Measurements from ENCODE around the gene SMAD7.
A peak's percentile ranks its signal among the peaks of the same experiment; 100 is the strongest.

The SMAD7 gene

GRCh38 chr18:48973731-48974130 lies 23.0 kb upstream of the SMAD7 start:
- no peak overlapping the region for H2AFZ ChIP-seq (ENCODE audit: low read depth, low read length)
- H4K8ac ChIP-seq (ENCODE audit: low read length), result no peak overlapping the region
- H3K4me3 ChIP-seq (ENCODE audit: insufficient read depth in 1 of 2, low read depth in 1 of 2, low read length in 2 of 2), result no peak overlapping the region
- no peaks in the 10 kb centered on the region for H3K9me3 ChIP-seq (ENCODE audit: control insufficient read depth, low read length)
- no peak overlapping the region for H3K4me2 ChIP-seq (ENCODE audit: low read length, poor library complexity, severe bottlenecking)
- H3K23ac ChIP-seq (ENCODE audit: low read length in 2 of 2), result no peak overlapping the region
- no peak overlapping the region for H2BK5ac ChIP-seq (ENCODE audit: low read depth, low read length, poor library complexity, severe bottlenecking)
- no peak overlapping the region for H3K27ac ChIP-seq (ENCODE audit: low read length, poor library complexity, severe bottlenecking)
- H2BK12ac ChIP-seq (ENCODE audit: low read length in 2 of 2), result peak overlapping the region in 1 of 2 experiments; percentile 42
- H3K9ac ChIP-seq (ENCODE audit: low read length), result no peak overlapping the region
- peak overlapping the region in 1 of 2 experiments; percentile 30 for H3K18ac ChIP-seq (ENCODE audit: low read depth in 1 of 2, low read length in 2 of 2)
- no peak overlapping the region for H3K14ac ChIP-seq (ENCODE audit: low read length in 2 of 2)
- no peaks in the 10 kb centered on the region for H3K79me1 ChIP-seq (replicated peaks; ENCODE audit: low read length, poor library complexity, severe bottlenecking)
- DNase-seq, result peak; percentile 42
- no peak overlapping the region for H2AK5ac ChIP-seq (ENCODE audit: low read length, severe bottlenecking)
- H3K4me1 ChIP-seq (ENCODE audit: control insufficient read depth, insufficient read depth, low read depth, low read length), result peaks cover 12% of the 10 kb centered on the region
- H2BK120ac ChIP-seq (ENCODE audit: low read depth, low read length), result no peak overlapping the region
- no peak overlapping the region for H3K4ac ChIP-seq (ENCODE audit: low read depth in 1 of 2, low read length in 2 of 2)
- WGBS, result 69% methylated on average over 2 of the region's 3 CpGs
- no peak overlapping the region for H2BK15ac ChIP-seq (ENCODE audit: low read depth, poor library complexity, severe bottlenecking)
- H3K27me3 ChIP-seq (ENCODE audit: control insufficient read depth in 1 of 2, insufficient read depth in 1 of 2, low read length in 2 of 2), result no peaks in the 10 kb centered on the region
- H3K36me3 ChIP-seq (ENCODE audit: control insufficient read depth in 1 of 2, insufficient read depth in 2 of 2, low read depth in 1 of 2, low read length in 2 of 2), result no peaks in the 10 kb centered on the region
- H4K91ac ChIP-seq (ENCODE audit: low read length), result no peak overlapping the region

DNA sequence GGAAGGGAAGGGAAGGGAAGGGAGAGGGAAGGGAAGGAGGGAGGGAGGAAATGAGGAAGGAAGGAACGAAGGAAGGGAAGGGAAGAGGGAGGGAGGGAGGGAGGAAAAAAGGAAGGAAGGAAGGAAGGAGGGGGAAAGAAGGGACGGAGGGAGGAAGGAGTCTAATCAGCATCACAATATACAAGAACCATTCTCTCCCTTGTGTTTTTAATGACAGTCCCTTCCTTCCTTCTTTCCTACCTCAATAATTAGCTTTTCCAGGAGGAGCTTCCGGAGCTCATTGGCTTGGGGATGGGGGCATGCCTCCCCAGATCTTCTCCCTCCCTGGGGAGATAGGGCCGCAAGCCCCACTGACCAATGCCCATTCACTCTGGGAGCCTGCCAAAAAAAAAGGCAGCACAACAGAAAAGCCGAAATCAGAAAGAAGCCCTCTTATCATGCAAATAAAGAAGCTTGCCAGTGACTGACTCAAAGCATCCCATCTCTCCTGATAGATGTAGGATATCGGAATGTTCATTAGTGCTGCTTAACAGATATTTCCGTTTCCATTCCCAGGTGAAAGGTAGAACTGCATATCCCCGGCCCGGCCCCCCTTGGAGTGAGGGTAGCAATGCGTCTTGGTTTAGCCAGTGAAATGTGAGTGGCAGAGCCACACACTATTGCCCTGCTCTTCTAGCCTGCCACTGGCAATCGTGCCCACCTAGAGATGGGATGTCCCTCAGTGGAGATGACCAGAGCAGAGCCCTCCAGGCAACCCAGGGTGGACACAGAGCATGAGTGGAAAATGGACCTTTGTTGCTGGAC lies 17.8 kb upstream of the SMAD7 start:
- Histone ChIP-seq H3K9me3 (ENCODE audit: control insufficient read depth, low read length) (no peaks in the 10 kb centered on the region), H3K27ac (ENCODE audit: low read length, poor library complexity, severe bottlenecking) (no peak overlapping the region), H3K18ac (ENCODE audit: low read depth in 1 of 2, low read length in 2 of 2) (no peak overlapping the region), H4K91ac (ENCODE audit: low read length) (no peak overlapping the region), H2BK120ac (ENCODE audit: low read depth, low read length) (no peak overlapping the region), H3K79me1 (replicated peaks; ENCODE audit: low read length, poor library complexity, severe bottlenecking) (no peaks in the 10 kb centered on the region), H4K8ac (ENCODE audit: low read length) (no peak overlapping the region), H3K14ac (ENCODE audit: low read length in 2 of 2) (no peak overlapping the region), H2BK12ac (ENCODE audit: low read length in 2 of 2) (no peak overlapping the region), H2AFZ (ENCODE audit: low read depth, low read length) (no peak overlapping the region), H3K4ac (ENCODE audit: low read depth in 1 of 2, low read length in 2 of 2) (no peak overlapping the region), H2AK5ac (ENCODE audit: low read length, severe bottlenecking) (no peak overlapping the region), H3K27me3 (ENCODE audit: control insufficient read depth in 1 of 2, insufficient read depth in 1 of 2, low read length in 2 of 2) (no peaks in the 10 kb centered on the region), H3K9ac (ENCODE audit: low read length) (no peak overlapping the region), H2BK15ac (ENCODE audit: low read depth, poor library complexity, severe bottlenecking) (no peak overlapping the region), H3K4me1 (ENCODE audit: control insufficient read depth, insufficient read depth, low read depth, low read length) (peaks cover 2% of the 10 kb centered on the region), H3K36me3 (ENCODE audit: control insufficient read depth in 1 of 2, insufficient read depth in 2 of 2, low read depth in 1 of 2, low read length in 2 of 2) (no peaks in the 10 kb centered on the region), H3K4me2 (ENCODE audit: low read length, poor library complexity, severe bottlenecking) (no peak overlapping the region), H3K23ac (ENCODE audit: low read length in 2 of 2) (no peak overlapping the region), H3K4me3 (ENCODE audit: insufficient read depth in 1 of 2, low read depth in 1 of 2, low read length in 2 of 2) (no peak overlapping the region), H2BK5ac (ENCODE audit: low read depth, low read length, poor library complexity, severe bottlenecking) (no peak overlapping the region)
- 66% methylated on average over 10 of the region's 11 CpGs for WGBS
- DNase-seq, result no peak

- no peak for DNase-seq
- no peak overlapping the region for H2BK120ac ChIP-seq (ENCODE audit: low read depth, low read length)
- no peaks in the 10 kb centered on the region for H3K79me1 ChIP-seq (replicated peaks; ENCODE audit: low read length, poor library complexity, severe bottlenecking)
- no peak overlapping the region for H4K8ac ChIP-seq (ENCODE audit: low read length)
- no peak overlapping the region for H3K27ac ChIP-seq (ENCODE audit: low read length, poor library complexity, severe bottlenecking)
- no peak overlapping the region for H3K4ac ChIP-seq (ENCODE audit: low read depth in 1 of 2, low read length in 2 of 2)
- H3K9me3 ChIP-seq (ENCODE audit: control insufficient read depth, low read length), result no peaks in the 10 kb centered on the region
- no peak overlapping the region for H4K91ac ChIP-seq (ENCODE audit: low read length)
- no peak overlapping the region for H3K4me3 ChIP-seq (ENCODE audit: insufficient read depth in 1 of 2, low read depth in 1 of 2, low read length in 2 of 2)
- no peak overlapping the region for H3K4me2 ChIP-seq (ENCODE audit: low read length, poor library complexity, severe bottlenecking)
- WGBS, result 93% methylated on average over 2 of the region's 2 CpGs
- H2AFZ ChIP-seq (ENCODE audit: low read depth, low read length), result no peak overlapping the region
- H2BK15ac ChIP-seq (ENCODE audit: low read depth, poor library complexity, severe bottlenecking), result no peak overlapping the region
- no peak overlapping the region for H3K9ac ChIP-seq (ENCODE audit: low read length)
- H3K4me1 ChIP-seq (ENCODE audit: control insufficient read depth, insufficient read depth, low read depth, low read length), result peaks cover 9% of the 10 kb centered on the region
- H3K36me3 ChIP-seq (ENCODE audit: control insufficient read depth in 1 of 2, insufficient read depth in 2 of 2, low read depth in 1 of 2, low read length in 2 of 2), result no peaks in the 10 kb centered on the region
- H2AK5ac ChIP-seq (ENCODE audit: low read length, severe bottlenecking), result no peak overlapping the region
- H3K18ac ChIP-seq (ENCODE audit: low read depth in 1 of 2, low read length in 2 of 2), result no peak overlapping the region
- H3K23ac ChIP-seq (ENCODE audit: low read length in 2 of 2), result no peak overlapping the region
- no peaks in the 10 kb centered on the region for H3K27me3 ChIP-seq (ENCODE audit: control insufficient read depth in 1 of 2, insufficient read depth in 1 of 2, low read length in 2 of 2)
- no peak overlapping the region for H3K14ac ChIP-seq (ENCODE audit: low read length in 2 of 2)
- no peak overlapping the region for H2BK12ac ChIP-seq (ENCODE audit: low read length in 2 of 2)
- no peak overlapping the region for H2BK5ac ChIP-seq (ENCODE audit: low read depth, low read length, poor library complexity, severe bottlenecking)
Observed at GRCh38 chr18:48967545-48967944, 16.8 kb upstream of the SMAD7 start.

GRCh38 chr18:48966523-48966922 lies 15.8 kb upstream of the SMAD7 start:
- DNase-seq, result no peak
- Histone ChIP-seq H3K23ac (ENCODE audit: low read length in 2 of 2) (no peak overlapping the region), H3K14ac (ENCODE audit: low read length in 2 of 2) (no peak overlapping the region), H3K36me3 (ENCODE audit: control insufficient read depth in 1 of 2, insufficient read depth in 2 of 2, low read depth in 1 of 2, low read length in 2 of 2) (no peaks in the 10 kb centered on the region), H3K27me3 (ENCODE audit: control insufficient read depth in 1 of 2, insufficient read depth in 1 of 2, low read length in 2 of 2) (no peaks in the 10 kb centered on the region), H3K9ac (ENCODE audit: low read length) (no peak overlapping the region), H2BK15ac (ENCODE audit: low read depth, poor library complexity, severe bottlenecking) (no peak overlapping the region), H2BK12ac (ENCODE audit: low read length in 2 of 2) (no peak overlapping the region), H2BK5ac (ENCODE audit: low read depth, low read length, poor library complexity, severe bottlenecking) (no peak overlapping the region), H3K4ac (ENCODE audit: low read depth in 1 of 2, low read length in 2 of 2) (no peak overlapping the region), H2AFZ (ENCODE audit: low read depth, low read length) (no peak overlapping the region), H2AK5ac (ENCODE audit: low read length, severe bottlenecking) (no peak overlapping the region), H2BK120ac (ENCODE audit: low read depth, low read length) (no peak overlapping the region), H3K18ac (ENCODE audit: low read depth in 1 of 2, low read length in 2 of 2) (no peak overlapping the region), H3K27ac (ENCODE audit: low read length, poor library complexity, severe bottlenecking) (no peak overlapping the region), H3K4me2 (ENCODE audit: low read length, poor library complexity, severe bottlenecking) (no peak overlapping the region), H4K91ac (ENCODE audit: low read length) (no peak overlapping the region), H3K4me3 (ENCODE audit: insufficient read depth in 1 of 2, low read depth in 1 of 2, low read length in 2 of 2) (no peak overlapping the region), H3K4me1 (ENCODE audit: control insufficient read depth, insufficient read depth, low read depth, low read length) (peaks cover 10% of the 10 kb centered on the region), H3K79me1 (replicated peaks; ENCODE audit: low read length, poor library complexity, severe bottlenecking) (no peaks in the 10 kb centered on the region), H4K8ac (ENCODE audit: low read length) (no peak overlapping the region), H3K9me3 (ENCODE audit: control insufficient read depth, low read length) (no peaks in the 10 kb centered on the region)
- WGBS, result no CpG with 5 or more reads among the region's 1 CpG
